RCC 7860 (cell line): ENCODE data around the gene MUC6.

Experiments used
- DNase-seq: peaks from one replicate; pipeline ENCODE4 v3.0.0-alpha.2; 2015; ENCODE audit warnings: low spot score
- FAIRE-seq: peaks from 2 replicates; lab custom pipeline; 2012; peaks lifted over from hg19 to GRCh38; lab: Jason Lieb, UNC

MUC6 gene

DNA sequence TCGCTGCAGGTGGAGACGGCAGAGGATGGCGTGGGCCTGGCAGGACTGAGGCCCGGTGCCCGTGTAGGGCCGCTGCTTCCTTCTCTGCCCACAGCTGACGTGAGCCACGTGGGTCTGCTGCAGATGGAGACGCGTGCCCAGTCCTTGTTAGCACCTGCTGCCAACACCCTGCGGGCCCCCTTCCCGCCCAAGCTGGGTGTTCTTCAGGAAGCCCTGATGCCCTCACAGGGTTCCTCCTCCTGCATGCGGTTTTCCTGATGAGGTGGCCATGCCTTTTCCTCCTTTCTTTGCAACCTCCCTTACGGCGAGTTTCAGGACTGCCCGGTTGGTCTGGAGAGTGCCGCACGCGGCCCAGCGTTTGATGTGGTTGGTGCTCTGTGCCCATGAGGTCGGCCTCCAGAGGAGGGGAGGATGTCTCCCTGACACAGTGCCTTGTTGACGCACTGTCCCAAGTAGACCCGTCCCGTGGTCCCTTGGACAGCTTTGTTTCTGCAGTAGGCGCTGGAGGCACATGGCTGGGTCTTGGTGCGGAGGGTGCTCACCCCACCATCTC, 66.1 kb downstream of the MUC6 start:
- FAIRE-seq, result no peak
- no peak for DNase-seq

DNA sequence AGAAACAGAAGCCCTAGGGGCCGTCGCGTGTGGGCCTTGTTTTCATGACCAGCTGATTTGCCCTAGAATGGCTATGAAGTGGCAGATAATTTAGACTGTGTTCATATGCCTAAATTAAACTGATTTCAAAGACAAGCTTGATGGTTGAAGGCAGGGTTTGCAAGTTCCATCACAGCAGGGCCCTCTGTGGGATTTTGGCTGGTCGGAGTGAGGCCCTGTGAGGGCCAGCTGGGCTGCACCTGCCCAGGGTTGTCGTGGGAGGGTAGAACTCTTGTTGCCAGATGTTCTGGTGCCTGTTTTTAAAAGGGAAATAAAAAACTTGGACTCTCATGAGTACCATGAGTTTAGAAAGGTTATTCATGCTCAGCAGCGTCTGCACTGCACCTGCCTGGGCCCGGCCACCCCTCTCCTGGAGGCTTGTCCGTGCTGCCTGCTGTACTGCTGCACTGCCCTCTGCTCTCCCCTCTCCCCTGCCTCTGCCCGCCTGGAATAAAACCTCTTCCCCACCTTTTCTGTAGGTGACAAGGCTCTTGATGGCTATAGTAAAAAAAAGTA, 66.8 kb downstream of the MUC6 start:
- FAIRE-seq (no peak), DNase-seq (no peak)

DNA sequence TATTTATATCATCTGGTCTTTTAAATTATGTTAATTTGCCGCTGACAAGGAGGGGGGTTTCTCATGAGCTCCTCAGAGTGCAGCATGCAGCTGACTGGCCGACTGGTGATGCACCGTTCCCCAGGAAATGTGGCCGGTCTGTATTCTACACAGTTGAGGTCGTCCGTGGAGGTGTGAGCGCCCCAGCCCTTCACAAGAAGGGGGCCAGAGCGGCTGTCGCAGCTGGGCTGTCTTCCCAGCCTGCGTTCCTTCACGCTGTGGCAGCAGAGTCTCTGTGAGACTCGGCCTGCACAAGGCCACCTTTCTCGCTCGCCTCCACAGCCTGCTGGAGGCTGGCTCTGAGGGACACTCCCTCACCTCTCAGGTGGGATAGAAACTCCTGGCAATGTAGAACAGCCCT, 67.7 kb downstream of the MUC6 start:
- FAIRE-seq (no peak), DNase-seq (no peak)

DNA sequence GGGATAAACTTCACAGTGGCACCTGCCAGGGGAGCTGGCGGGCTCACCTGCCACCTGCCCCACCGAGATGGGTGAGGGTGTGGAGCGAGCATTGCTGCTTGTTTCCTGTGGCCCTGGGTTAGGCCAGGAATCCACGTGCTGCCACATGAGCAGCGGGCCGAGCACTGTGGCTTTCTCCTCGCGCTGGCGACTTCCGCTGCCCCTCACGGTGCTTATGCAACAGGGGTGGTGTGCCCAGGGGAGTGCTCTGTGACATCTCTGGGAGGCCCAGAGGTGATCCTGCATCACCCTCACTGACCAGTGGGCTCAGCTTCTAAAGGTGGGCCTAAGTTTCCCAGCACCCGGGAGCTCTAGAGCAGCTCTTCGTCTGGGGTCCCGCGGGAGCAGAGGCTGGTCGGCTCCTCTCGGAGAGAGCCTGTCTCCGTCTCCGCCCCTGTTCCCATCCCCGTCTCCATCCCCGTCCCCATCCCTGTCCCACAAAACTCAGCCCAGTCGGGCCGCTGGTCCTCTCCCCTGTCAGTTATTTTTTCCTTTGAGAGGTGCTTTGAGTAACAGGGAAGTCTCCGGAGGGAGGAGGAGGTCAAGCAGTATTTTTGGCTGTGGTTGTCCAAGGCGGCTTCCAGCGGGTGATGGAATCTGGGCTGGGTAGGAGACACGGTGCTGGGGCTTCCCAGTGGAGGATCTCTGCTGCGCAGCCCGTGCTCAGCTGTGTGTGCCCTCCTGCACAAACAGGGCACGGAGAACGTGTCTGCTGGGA, 68.3 kb downstream of the MUC6 start:
- no peak for DNase-seq
- FAIRE-seq, result no peak

DNA sequence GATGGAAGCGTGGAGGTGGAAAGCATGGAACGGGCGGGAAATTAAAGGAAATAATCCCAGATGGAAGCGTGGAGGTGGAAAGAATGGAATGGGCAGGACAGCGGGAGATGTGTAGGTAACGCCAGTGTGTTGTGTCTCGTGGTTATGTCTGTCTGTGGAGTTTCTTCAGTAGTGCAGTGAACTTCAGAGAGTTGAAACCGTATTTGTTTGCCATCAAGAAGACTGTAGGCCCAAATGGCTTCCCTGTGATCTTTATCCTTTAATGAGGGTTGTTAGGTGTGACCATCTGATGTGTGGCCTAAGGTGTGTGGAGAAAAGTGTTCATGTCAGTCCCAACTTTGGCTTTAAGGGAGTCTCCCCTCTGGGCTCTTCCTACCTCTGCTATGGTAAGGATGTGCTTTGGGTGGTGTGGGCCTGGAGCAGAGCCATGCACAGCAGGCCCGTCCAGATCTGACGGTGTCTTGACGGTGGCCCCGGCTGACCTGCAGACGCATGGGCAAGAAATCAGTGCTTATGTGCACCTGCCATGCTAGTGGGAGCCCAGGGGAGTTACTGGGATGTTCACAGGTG, 71.2 kb downstream of the MUC6 start:
- DNase-seq, result no peak
- FAIRE-seq, result no peak

DNA sequence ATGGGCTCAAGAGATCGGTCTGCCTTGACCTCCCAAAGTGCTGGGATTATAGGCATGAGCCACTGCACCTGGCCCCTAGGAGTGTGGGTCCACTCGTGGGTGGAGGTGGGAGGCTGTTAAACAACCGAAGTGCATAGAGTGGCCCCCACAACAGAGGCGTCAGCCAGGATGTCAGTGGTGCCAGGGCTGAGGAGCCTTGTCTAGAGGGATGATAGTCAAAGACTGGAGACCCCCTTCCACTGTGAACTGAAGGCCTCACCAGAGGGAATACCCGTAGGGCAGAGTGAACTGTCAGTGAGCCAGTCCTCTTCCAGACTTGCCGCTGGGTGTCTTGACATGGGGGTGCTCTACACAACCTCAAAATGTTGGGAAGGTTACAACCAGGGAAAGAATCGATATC, 72.7 kb downstream of the MUC6 start:
- FAIRE-seq (no peak), DNase-seq (no peak)
